Suprapubic skin (tissue), 4 donors: ENCODE results near the gene SYCE3.

Source experiments
- POLR2A ChIP-seq, 2 donors: fragments of 450-650 bp; IDR thresholded peaks; one replicate each; pipeline ENCODE4 v1.6.1; 2017; ENCODE audit warnings: antibody characterized with exemption in 2 of 2, mild to moderate bottlenecking in 2 of 2, moderate library complexity in 2 of 2
- POLR2AphosphoS5 ChIP-seq, 3 donors: sonication (generic); formaldehyde crosslinking; IDR thresholded peaks; one replicate each; pipeline ENCODE4 v1.6.1; 2017; ENCODE audit warnings: antibody characterized with exemption in 3 of 3
- TF ChIP-seq, protein P1 (sequence below), 2 donors: fragments of 200-600 bp in 1 of 2; fragments of 450-650 bp in 1 of 2; sonication (generic) in 1 of 2; IDR thresholded peaks; one replicate each; pipeline ENCODE4 v1.5.1; 2016 to 2019; ENCODE audit warnings: antibody characterized with exemption in 2 of 2, mild to moderate bottlenecking in 1 of 2, moderate library complexity in 1 of 2

DNA sequence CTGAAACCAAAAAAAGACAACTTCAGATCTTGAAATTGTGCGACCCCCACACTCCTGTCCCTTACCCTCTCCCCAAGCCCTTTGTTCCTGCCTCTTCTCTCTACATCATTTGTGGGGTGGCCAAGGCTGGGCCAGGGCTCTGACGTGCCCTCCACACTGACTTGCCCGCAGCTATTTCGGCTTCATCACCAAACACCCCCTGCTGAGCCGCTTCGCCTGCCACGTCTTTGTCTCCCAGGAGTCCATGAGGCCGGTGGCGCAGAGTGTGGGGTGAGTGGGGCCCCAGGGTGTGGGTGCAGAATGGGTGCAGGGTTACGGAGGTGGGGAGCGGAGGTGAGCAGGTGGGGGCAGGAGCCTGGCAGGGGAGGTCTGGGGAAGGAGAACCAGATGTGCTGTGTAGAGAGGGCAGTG lies 47.3 kb upstream of the SYCE3 start:
- TF ChIP-seq, protein P1, sequence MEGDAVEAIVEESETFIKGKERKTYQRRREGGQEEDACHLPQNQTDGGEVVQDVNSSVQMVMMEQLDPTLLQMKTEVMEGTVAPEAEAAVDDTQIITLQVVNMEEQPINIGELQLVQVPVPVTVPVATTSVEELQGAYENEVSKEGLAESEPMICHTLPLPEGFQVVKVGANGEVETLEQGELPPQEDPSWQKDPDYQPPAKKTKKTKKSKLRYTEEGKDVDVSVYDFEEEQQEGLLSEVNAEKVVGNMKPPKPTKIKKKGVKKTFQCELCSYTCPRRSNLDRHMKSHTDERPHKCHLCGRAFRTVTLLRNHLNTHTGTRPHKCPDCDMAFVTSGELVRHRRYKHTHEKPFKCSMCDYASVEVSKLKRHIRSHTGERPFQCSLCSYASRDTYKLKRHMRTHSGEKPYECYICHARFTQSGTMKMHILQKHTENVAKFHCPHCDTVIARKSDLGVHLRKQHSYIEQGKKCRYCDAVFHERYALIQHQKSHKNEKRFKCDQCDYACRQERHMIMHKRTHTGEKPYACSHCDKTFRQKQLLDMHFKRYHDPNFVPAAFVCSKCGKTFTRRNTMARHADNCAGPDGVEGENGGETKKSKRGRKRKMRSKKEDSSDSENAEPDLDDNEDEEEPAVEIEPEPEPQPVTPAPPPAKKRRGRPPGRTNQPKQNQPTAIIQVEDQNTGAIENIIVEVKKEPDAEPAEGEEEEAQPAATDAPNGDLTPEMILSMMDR (IDR thresholded peaks at IDR 0.05), result no peak
- TF ChIP-seq POLR2AphosphoS5 (IDR thresholded peaks at IDR 0.05) (no peak), POLR2A (IDR thresholded peaks at IDR 0.05) (no peak)
